ENCODE measurements around the gene POLD4.

- TF ChIP-seq CTCF (IDR thresholded peaks at IDR 0.05) (no peak), POLR2A (IDR thresholded peaks at IDR 0.05) (no peak)
Measured at GRCh38 chr11:67313125-67313890, 40.0 kb downstream of the POLD4 start.
